Activated CD4-positive, alpha-beta T cell treated with anti-CD3 and anti-CD28 coated beads for 48 hours (primary cell): Measurements from ENCODE around the gene SPAAR.
A peak's percentile ranks its signal among the peaks of the same experiment; 100 is the strongest.

Experiments used
- DNase-seq: peaks from one replicate; pipeline ENCODE4 v3.0.0-alpha.2; 2020

SPAAR gene

DNA sequence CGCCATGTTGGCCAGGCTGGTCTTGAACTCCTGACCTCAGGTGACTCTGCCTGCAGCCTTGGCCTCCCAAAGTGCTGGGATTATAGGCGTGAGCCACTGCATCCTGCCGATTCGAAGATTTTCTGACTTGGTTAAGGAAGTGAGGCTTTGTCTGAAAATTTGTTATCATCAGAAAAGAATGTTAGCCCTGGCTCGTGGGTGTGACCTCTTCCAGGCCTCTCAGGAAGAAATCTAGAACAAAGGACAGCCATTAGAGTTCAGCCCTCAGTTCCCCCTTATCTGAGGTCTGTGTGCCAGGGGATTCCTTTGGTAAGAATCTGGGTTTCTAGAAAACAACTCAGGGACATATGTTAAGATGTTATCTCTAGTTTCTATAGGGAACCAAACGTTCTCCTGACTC is 42.4 kb downstream of the SPAAR start:
- DNase-seq = no peak

DNA sequence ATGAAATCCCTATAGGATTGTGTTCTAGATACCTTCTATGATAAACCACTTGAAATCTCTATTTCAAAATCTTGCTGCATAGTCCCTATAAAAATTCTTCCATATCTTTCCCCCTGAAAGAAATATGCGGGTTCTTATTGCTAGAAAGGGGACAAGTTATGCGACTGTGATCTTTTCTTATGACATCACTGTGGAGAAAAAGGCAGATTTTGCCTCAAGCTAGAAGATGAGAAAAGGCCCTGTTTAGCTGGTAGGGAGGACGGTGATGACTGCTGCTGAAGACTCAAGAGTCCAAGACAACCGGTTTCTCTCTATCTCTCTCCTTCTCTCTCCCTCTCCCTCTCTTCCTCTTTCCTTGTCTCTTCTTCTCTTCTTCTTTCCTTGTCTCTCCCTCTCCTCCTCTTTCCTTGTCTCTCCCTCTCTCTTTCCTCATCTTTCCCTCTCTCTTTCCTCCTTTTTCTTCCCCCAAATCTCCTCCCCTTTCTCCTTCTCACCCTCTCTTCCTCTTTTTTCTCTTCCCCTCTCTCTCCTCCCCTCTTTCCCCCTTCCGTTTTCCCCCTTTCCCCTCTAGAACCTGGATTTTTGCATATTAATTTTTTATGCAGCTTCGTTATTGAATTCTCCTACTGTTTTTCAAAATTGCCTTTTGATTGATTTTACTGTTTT is 43.4 kb downstream of the SPAAR start:
- DNase-seq = no peak

DNA sequence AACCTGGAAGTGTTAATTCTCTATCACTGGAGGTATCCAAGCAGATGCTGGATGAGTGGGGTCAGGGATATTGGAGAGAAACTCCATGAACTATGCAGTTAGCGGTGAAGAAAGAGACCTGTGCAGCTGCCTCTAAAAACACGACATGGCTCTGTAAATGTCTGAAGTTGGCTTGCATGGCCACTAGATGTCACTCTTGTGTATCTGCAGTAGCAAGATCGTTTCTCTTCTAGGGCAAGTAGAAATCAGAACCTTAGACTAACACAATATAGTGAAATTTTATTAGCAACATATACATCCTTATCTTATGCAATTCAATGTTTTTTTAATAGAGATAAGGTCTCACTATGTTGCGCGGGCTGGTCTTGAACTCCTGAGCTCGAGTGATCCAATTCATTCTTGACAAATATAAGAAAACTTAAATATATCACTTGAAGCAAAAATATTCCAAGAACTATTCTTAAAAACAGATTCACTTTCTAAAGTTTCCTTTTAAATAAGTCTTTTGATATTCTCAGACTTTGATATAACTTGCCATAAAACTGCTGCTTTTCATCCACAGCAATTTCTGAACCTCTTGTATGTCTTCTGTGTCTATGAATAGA is 45.8 kb downstream of the SPAAR start:
- DNase-seq = peak; percentile 58

DNA sequence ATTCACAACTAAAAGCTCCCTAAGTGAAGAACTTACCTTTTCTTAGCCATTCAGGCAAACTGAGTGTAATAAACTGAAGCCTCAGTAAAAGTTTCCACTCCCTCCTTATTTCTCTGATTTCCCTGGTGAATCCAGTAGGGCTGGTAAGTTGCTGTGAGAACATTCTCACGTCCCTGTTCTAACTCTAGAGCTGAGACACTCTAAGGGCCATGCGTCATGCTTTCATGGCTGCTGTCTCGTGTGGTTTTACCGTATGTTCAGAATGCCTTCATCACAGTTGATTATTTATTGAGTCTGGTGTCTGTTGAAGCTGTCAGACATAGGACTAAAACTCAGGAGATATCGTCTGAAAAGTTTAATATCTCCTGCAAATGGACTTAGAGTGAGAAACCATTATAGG is 47.4 kb downstream of the SPAAR start:
- no peak for DNase-seq

DNA sequence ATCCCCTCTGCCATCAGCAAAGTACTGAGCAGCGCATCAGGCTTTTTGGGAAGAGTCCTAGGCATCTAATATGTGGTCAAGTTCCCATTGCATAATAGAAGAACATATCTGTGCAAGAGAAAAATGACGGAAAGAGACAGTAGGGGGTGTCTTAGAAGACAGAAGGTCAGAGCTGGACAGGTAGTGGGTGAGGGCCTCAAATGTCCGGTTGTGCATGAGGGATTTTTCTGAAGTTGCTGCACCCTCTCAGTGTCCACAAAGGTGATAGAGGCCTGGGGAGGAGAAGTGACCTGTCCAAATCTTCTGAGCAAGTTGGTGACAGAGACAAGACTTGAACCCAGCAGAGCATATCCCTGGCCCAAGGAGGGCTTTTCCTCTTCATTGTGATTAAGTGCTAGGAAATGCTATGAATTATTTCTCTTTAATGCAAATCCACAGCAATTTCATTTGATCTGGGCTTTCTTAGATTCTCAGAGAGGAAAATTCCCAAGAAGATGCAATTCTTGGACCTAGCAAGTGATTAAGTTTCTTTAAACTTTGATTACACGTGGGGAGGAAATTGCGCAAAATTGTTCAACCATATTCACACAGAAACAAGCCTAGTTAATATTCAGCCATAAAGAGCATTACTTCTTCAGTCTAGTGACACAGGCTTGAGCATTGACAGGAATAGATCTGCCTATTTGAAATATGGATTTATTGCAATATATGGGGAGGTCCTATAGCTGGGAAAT is 49.0 kb downstream of the SPAAR start, which contains the start of gene OR2S2:
OR2S2 (minus strand) TSS at position 51 of the 734 bp plus-strand sequence. CDS start 56 bp downstream, outside the sequence.
- no peak for DNase-seq

DNA sequence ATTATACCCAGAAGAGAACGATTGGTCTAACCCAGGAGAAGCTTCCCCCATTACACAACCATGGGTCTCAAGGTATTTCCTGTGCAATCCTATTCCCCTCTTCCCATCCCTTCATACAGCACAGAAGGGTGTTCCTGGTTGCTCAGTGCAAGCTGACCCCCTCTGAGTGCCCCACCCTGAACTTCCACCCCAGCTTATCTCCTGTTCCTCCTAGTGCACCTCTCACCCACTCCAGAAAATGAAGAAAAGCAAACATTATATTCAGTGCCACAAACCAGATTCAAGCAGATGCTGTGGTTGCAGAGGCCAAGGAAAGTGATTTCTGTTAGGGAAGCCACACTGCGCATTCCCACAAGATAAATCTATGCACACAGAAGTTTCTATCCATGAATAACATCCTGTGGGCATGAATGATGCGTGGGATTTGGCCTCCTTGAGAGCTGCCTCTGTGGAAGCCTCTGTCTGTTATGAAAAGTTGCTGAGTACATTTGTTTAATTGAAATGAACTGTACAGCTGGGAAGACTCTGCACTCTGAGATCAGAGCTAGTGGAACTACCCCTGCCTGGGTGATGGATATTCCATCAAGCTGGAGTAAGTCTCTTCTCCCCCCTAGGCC is 50.9 kb downstream of the SPAAR start:
- no peak for DNase-seq
